Vagina (tissue), 2 donors: Measurements from ENCODE around the gene DNAH8. TPM values are rescaled to one million over a fixed set of nuclear protein-coding genes. Genes with fewer than 3 reads are reported as not detected.

Experiments
- DNase-seq, 2 donors: peaks; one replicate each; pipeline ENCODE4 v3.0.0-alpha.2; 2017; ENCODE audit errors: extremely low spot score in 2 of 2
- H3K27ac ChIP-seq: fragments of 200-600 bp; sonication (generic); one replicate; pipeline ENCODE4 v1.5.1; 2019
- H3K27me3 ChIP-seq: fragments of 200-600 bp; sonication (generic); one replicate; pipeline ENCODE4 v1.5.1; 2019
- H3K36me3 ChIP-seq, 2 donors: fragments of 200-600 bp; sonication (generic); one replicate each; pipeline ENCODE4 v1.5.1; 2017 to 2019
- H3K4me1 ChIP-seq: fragments of 200-600 bp; sonication (generic); one replicate; pipeline ENCODE4 v1.5.1; 2019
- H3K4me3 ChIP-seq, 2 donors: fragments of 200-600 bp; sonication (generic); 1 replicate in 1 of 2; 2 replicates in 1 of 2; pipeline ENCODE4 v1.5.1; 2016 to 2019
- H3K9me3 ChIP-seq: fragments of 200-600 bp; sonication (generic); one replicate; pipeline ENCODE4 v1.5.1; 2019
- CTCF ChIP-seq, 3 experiments: fragments of 450-650 bp in 2 of 3; fragments of 200-600 bp in 1 of 3; sonication (generic) in 1 of 3; IDR thresholded peaks; one replicate each; pipeline ENCODE4 v1.5.1; 2017 to 2019; ENCODE audit warnings: antibody characterized with exemption in 3 of 3, mild to moderate bottlenecking in 2 of 3, moderate library complexity in 2 of 3
- POLR2A ChIP-seq, 2 donors: fragments of 450-650 bp; IDR thresholded peaks; one replicate each; pipeline ENCODE4 v1.6.1; 2017; ENCODE audit warnings: antibody characterized with exemption in 2 of 2, mild to moderate bottlenecking in 2 of 2, moderate library complexity in 2 of 2
- POLR2AphosphoS5 ChIP-seq, 2 donors: sonication (generic); formaldehyde crosslinking; IDR thresholded peaks; one replicate each; pipeline ENCODE4 v1.9.0; 2017; ENCODE audit warnings: antibody characterized with exemption in 2 of 2, mild to moderate bottlenecking in 2 of 2, low read depth in 1 of 2; ENCODE audit not compliant: insufficient read depth in 1 of 2
- intact Hi-C: fragments of 100-400 bp; cut with DNase I; formaldehyde crosslinking; loops from one replicate; pipeline ENCODE4 v1.15.1; 2023
- total RNA-seq: library from RNA; depleted of rRNA; stranded (reverse); fragments of >200 nt; gene quantifications from one replicate; pipeline ENCODE4 v1.2.3, GENCODE V29; 2016

DNAH8 gene
- total RNA-seq, 1 donor from 2014 or later, result not detected

GRCh38 chr6:38974389-38975151, 259.5 kb downstream of the DNAH8 start:
- H3K4me3 ChIP-seq, result no peak overlapping the region
- TF ChIP-seq POLR2A (IDR thresholded peaks at IDR 0.05) (no peak), POLR2AphosphoS5 (IDR thresholded peaks at IDR 0.05; ENCODE audit: insufficient read depth in 1 of 2, low read depth in 1 of 2) (no peak), CTCF (IDR thresholded peaks at IDR 0.05) (no peak)
- H3K36me3 ChIP-seq, result no peaks in the 10 kb centered on the region
- no peaks in the 10 kb centered on the region for H3K9me3 ChIP-seq
- H3K27me3 ChIP-seq, result no peaks in the 10 kb centered on the region
- no peak for DNase-seq
- intact Hi-C loops, result no loop called here
- no peak overlapping the region for H3K27ac ChIP-seq
- H3K4me1 ChIP-seq, result no peaks in the 10 kb centered on the region

GRCh38 chr6:38975621-38976049, 260.5 kb downstream of the DNAH8 start:
- no peak for TF ChIP-seq POLR2A (IDR thresholded peaks at IDR 0.05)
- TF ChIP-seq POLR2AphosphoS5 (IDR thresholded peaks at IDR 0.05; ENCODE audit: insufficient read depth in 1 of 2, low read depth in 1 of 2), result no peak
- no peak for TF ChIP-seq CTCF (IDR thresholded peaks at IDR 0.05)
- no peaks in the 10 kb centered on the region for H3K36me3 ChIP-seq
- intact Hi-C loops, result no loop called here
- no peak for DNase-seq
- H3K27ac ChIP-seq, result no peak overlapping the region
- H3K4me3 ChIP-seq, result no peak overlapping the region
- no peaks in the 10 kb centered on the region for H3K9me3 ChIP-seq
- no peaks in the 10 kb centered on the region for H3K4me1 ChIP-seq
- no peaks in the 10 kb centered on the region for H3K27me3 ChIP-seq

- no peaks in the 10 kb centered on the region for H3K9me3 ChIP-seq
- no peaks in the 10 kb centered on the region for H3K36me3 ChIP-seq
- H3K4me1 ChIP-seq, result no peaks in the 10 kb centered on the region
- no peak overlapping the region for H3K4me3 ChIP-seq
- H3K27me3 ChIP-seq, result no peaks in the 10 kb centered on the region
- no peak for TF ChIP-seq POLR2AphosphoS5 (IDR thresholded peaks at IDR 0.05; ENCODE audit: insufficient read depth in 1 of 2, low read depth in 1 of 2)
- no peak for TF ChIP-seq CTCF (IDR thresholded peaks at IDR 0.05)
- TF ChIP-seq POLR2A (IDR thresholded peaks at IDR 0.05), result no peak
- intact Hi-C loops, result no loop called here
- no peak for DNase-seq
- no peak overlapping the region for H3K27ac ChIP-seq
These were observed 260.9 kb downstream of the DNAH8 start for GRCh38 chr6:38976051-38976450.

- Histone ChIP-seq H3K27ac (no peak overlapping the region), H3K36me3 (no peaks in the 10 kb centered on the region), H3K4me3 (no peak overlapping the region), H3K27me3 (no peaks in the 10 kb centered on the region), H3K4me1 (no peaks in the 10 kb centered on the region), H3K9me3 (no peaks in the 10 kb centered on the region)
- intact Hi-C loops, result no loop called here
- TF ChIP-seq CTCF (IDR thresholded peaks at IDR 0.05) (no peak), POLR2AphosphoS5 (IDR thresholded peaks at IDR 0.05; ENCODE audit: insufficient read depth in 1 of 2, low read depth in 1 of 2) (no peak), POLR2A (IDR thresholded peaks at IDR 0.05) (no peak)
- no peak for DNase-seq
These were observed 261.8 kb downstream of the DNAH8 start for GRCh38 chr6:38976801-38977500.
